Neuronal stem cell (in vitro differentiated cells): ENCODE results near the gene CDH24.

Experiments
- DNase-seq: peaks from one replicate; pipeline ENCODE4 v3.0.0-alpha.2; 2013; ENCODE audit warnings: low spot score
- H2AFZ ChIP-seq: one replicate; pipeline ENCODE4 v1.6.1; 2013; ENCODE audit warnings: mild to moderate bottlenecking, low read length, inconsistent platforms
- H2AK5ac ChIP-seq: 2 replicates; pipeline ENCODE4 v1.6.1; 2013; ENCODE audit warnings: low read depth, mild to moderate bottlenecking, inconsistent platforms, low read length, moderate library complexity, mixed read lengths
- H2BK120ac ChIP-seq: 2 replicates; pipeline ENCODE4 v1.6.1; 2013; ENCODE audit warnings: low read depth, mild to moderate bottlenecking, inconsistent platforms, low read length, moderate library complexity, mixed read lengths
- H2BK12ac ChIP-seq: one replicate; pipeline ENCODE4 v1.6.1; 2013; ENCODE audit warnings: low read length, inconsistent platforms
- H2BK15ac ChIP-seq: 2 replicates; pipeline ENCODE4 v1.6.1; 2013; ENCODE audit warnings: mild to moderate bottlenecking, low read length, inconsistent platforms, mixed read lengths
- H2BK5ac ChIP-seq: one replicate; pipeline ENCODE4 v1.6.1; 2013; ENCODE audit warnings: inconsistent platforms, mild to moderate bottlenecking, low read length, moderate library complexity
- H3K14ac ChIP-seq: one replicate; pipeline ENCODE4 v1.6.1; 2013; ENCODE audit warnings: low read length, inconsistent platforms
- H3K18ac ChIP-seq: 2 replicates; pipeline ENCODE4 v1.6.1; 2013; ENCODE audit warnings: low read length, inconsistent platforms
- H3K23ac ChIP-seq: 2 replicates; pipeline ENCODE4 v1.6.1; 2013; ENCODE audit warnings: low read depth, mild to moderate bottlenecking, mixed read lengths, low read length, inconsistent platforms; ENCODE audit not compliant: poor library complexity
- H3K27ac ChIP-seq: replicated peaks from 3 replicates; pipeline ENCODE4 v1.5.1; 2013; ENCODE audit warnings: low read length, inconsistent platforms
- H3K27me3 ChIP-seq, 3 experiments: 2 replicates each; pipeline ENCODE4 v1.6.1; 2013; ENCODE audit warnings: low read length in 3 of 3, mild to moderate bottlenecking in 2 of 3, inconsistent platforms in 1 of 3, low read depth in 1 of 3, mixed read lengths in 1 of 3, moderate library complexity in 1 of 3; ENCODE audit not compliant: control insufficient read depth in 3 of 3, insufficient read depth in 3 of 3
- H3K36me3 ChIP-seq, 2 donors: replicated peaks in 1 of 2; 2 replicates each; pipeline ENCODE4 v1.6.1; 2013; ENCODE audit warnings: low read length in 2 of 2; ENCODE audit not compliant: control insufficient read depth in 2 of 2, insufficient read depth in 2 of 2
- H3K4ac ChIP-seq: 2 replicates; pipeline ENCODE4 v1.6.1; 2013; ENCODE audit warnings: inconsistent platforms, mild to moderate bottlenecking, low read length, moderate library complexity
- H3K4me1 ChIP-seq, 2 donors: 1 replicate in 1 of 2; 2 replicates in 1 of 2; pipeline ENCODE4 v1.6.1; 2013; ENCODE audit warnings: low read length in 2 of 2, low read depth in 1 of 2; ENCODE audit not compliant: control insufficient read depth in 2 of 2, insufficient read depth in 1 of 2
- H3K4me2 ChIP-seq: one replicate; pipeline ENCODE4 v1.6.1; 2013; ENCODE audit warnings: mild to moderate bottlenecking, low read length, inconsistent platforms; ENCODE audit not compliant: insufficient read depth, poor library complexity, severe bottlenecking
- H3K4me3 ChIP-seq, 2 donors: 2 replicates each; pipeline ENCODE4 v1.5.1; 2013; ENCODE audit warnings: low read length in 2 of 2, mild to moderate bottlenecking in 2 of 2, inconsistent platforms in 1 of 2, moderate library complexity in 1 of 2
- H3K79me1 ChIP-seq: one replicate; pipeline ENCODE4 v1.6.1; 2013; ENCODE audit warnings: low read depth, mild to moderate bottlenecking, inconsistent platforms, low read length, moderate library complexity
- H3K9ac ChIP-seq: one replicate; pipeline ENCODE4 v1.6.1; 2013; ENCODE audit warnings: mild to moderate bottlenecking, low read depth, low read length, inconsistent platforms; ENCODE audit not compliant: poor library complexity
- H3K9me3 ChIP-seq, 2 donors: replicated peaks in 1 of 2; 2 replicates each; pipeline versions ENCODE3 to v1.6.1; 2013; ENCODE audit warnings: low read length in 2 of 2, mild to moderate bottlenecking in 2 of 2, inconsistent platforms in 1 of 2, low read depth in 1 of 2, mixed read lengths in 1 of 2, moderate library complexity in 1 of 2; ENCODE audit not compliant: control insufficient read depth in 2 of 2, insufficient read depth in 1 of 2
- H4K8ac ChIP-seq: one replicate; pipeline ENCODE4 v1.6.1; 2013; ENCODE audit warnings: low read depth, mild to moderate bottlenecking, inconsistent platforms, low read length, moderate library complexity
- H4K91ac ChIP-seq: one replicate; pipeline ENCODE4 v1.6.1; 2013; ENCODE audit warnings: low read length, low read depth, mild to moderate bottlenecking, inconsistent platforms; ENCODE audit not compliant: poor library complexity
- WGBS, 2 donors: extraction: QIAGEN DNeasy Blood & Tissue Kit; methylation state at CpG; one replicate each; pipeline ENCODE4 v1.1.7; 2013; ENCODE audit warnings: missing lambda C conversion rate in 2 of 2, mixed read lengths in 1 of 2; ENCODE audit not compliant: insufficient read length in 2 of 2, insufficient replicate concordance in 1 of 2; ENCODE audit errors: extremely low coverage in 2 of 2; 5-methylcytosine and 5-hydroxymethylcytosine counted together

The CDH24 gene

DNA sequence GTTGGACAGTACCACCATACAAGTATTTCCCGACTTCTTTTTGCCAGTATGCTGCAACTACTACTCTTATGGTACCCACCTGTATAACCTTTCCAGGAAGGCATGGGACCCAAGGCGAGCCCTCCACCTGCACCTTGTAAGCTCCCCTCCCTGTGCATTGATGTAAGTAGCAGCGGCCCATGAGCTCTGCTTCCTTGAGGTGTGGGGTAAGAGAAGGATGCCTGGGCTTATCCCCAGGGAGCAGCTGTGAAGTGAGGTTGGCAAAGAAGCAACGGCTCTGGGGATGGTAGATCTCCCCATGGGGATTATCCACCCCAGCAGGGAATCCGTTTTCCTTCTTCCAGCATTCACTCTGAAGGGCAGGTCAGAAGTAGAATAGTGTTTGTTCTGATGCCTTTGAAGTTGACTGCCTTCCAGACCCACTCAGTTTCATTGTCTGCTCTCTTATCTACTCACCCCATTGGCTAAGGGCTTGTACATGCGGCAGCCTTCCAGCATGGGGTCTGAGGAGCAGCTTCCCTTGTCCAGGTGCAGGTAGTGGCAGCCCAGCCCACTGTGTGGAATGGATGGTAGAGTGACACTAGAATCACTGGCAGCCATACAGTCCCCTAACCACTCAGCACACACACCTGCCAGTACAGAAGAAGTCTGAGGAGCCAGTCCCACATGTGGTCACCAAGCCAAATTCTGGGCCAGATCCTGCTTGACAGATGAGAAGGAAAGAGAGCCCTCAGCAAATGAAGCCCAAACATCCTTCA lies 44.1 kb upstream of the CDH24 start:
- Histone ChIP-seq H3K27ac (no peak overlapping the region), H2AK5ac (no peak overlapping the region), H2BK5ac (no peak overlapping the region), H3K9me3 (no peaks in the 10 kb centered on the region), H4K91ac (no peak overlapping the region), H2BK120ac (no peak overlapping the region), H3K79me1 (peaks cover 4% of the 10 kb centered on the region), H3K9ac (no peak overlapping the region), H2BK15ac (no peak overlapping the region), H3K14ac (no peak overlapping the region), H3K23ac (no peak overlapping the region), H3K4me2 (no peak overlapping the region), H4K8ac (no peak overlapping the region), H3K4me1 (no peaks in the 10 kb centered on the region), H2BK12ac (no peak overlapping the region), H3K27me3 (no peaks in the 10 kb centered on the region), H3K4ac (no peak overlapping the region), H3K36me3 (peaks cover 11 to 32% of the 10 kb centered on the region in 2 donors), H3K4me3 (no peak overlapping the region), H3K18ac (no peak overlapping the region), H2AFZ (no peak overlapping the region)
- no CpG with 5 or more reads among the region's 6 CpGs for WGBS, 2 donors
- DNase-seq = no peak

DNA sequence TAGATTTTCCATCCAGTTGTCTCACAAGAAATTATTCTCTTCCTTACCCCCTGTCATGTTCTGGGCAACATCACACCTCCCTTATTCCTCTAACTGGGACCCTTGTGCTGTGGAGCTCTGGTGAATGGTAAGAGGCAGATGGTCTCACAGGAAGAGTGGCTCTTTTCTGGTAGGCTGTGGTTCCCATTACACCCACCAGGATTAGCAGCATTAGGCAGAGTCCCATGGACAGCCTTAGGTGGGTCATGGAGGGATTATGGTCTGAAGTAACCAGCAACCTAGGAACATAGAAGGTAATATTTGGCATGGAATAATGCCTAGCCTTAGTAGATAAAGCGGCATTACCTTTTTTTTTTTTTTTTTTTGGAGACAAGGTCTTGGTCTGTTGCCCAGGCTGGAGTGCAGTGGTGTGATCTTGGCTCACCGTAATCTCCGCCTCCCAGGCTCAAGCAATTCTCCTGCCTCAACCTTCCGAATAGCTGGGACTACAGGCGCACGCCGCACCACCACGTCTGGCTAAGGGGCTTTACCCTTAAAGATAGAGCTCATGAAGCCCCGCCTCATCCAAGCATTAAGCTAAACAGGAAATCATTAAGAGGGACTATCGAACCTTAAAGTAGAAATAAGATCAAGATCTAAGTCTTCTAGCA lies 42.0 kb upstream of the CDH24 start:
- Histone ChIP-seq H3K4me2 (no peak overlapping the region), H3K36me3 (peaks cover 11 to 32% of the 10 kb centered on the region in 2 donors), H3K4me3 (no peak overlapping the region), H3K9ac (no peak overlapping the region), H3K18ac (no peak overlapping the region), H2BK15ac (no peak overlapping the region), H2BK120ac (no peak overlapping the region), H2BK12ac (no peak overlapping the region), H3K79me1 (peaks cover 4% of the 10 kb centered on the region), H3K27ac (no peak overlapping the region), H2BK5ac (no peak overlapping the region), H3K4ac (no peak overlapping the region), H3K9me3 (no peaks in the 10 kb centered on the region), H2AFZ (no peak overlapping the region), H3K4me1 (no peaks in the 10 kb centered on the region), H3K14ac (no peak overlapping the region), H4K8ac (no peak overlapping the region), H2AK5ac (no peak overlapping the region), H4K91ac (no peak overlapping the region), H3K27me3 (no peaks in the 10 kb centered on the region), H3K23ac (no peak overlapping the region)
- no peak for DNase-seq
- WGBS, 2 donors = no CpG with 5 or more reads among the region's 10 CpGs

- no peak overlapping the region for H2BK5ac ChIP-seq
- no peak overlapping the region for H2AFZ ChIP-seq
- no peaks in the 10 kb centered on the region for H3K9me3 ChIP-seq
- DNase-seq = no peak
- H3K36me3 ChIP-seq = peaks cover 12 to 41% of the 10 kb centered on the region in 2 donors
- no peak overlapping the region for H3K14ac ChIP-seq
- no peak overlapping the region for H3K4me3 ChIP-seq
- no peak overlapping the region for H2BK15ac ChIP-seq
- peaks cover 4% of the 10 kb centered on the region for H3K79me1 ChIP-seq
- no peak overlapping the region for H3K23ac ChIP-seq
- no peak overlapping the region for H3K27ac ChIP-seq
- H3K27me3 ChIP-seq = no peaks in the 10 kb centered on the region
- no peak overlapping the region for H3K9ac ChIP-seq
- H3K4me2 ChIP-seq = no peak overlapping the region
- no CpG with 5 or more reads among the region's 7 CpGs for WGBS, 2 donors
- no peak overlapping the region for H2BK12ac ChIP-seq
- no peak overlapping the region for H3K18ac ChIP-seq
- no peak overlapping the region for H3K4ac ChIP-seq
- H2AK5ac ChIP-seq = no peak overlapping the region
- H2BK120ac ChIP-seq = no peak overlapping the region
- H3K4me1 ChIP-seq = peaks cover 2 to 3% of the 10 kb centered on the region in 2 donors
- no peak overlapping the region for H4K8ac ChIP-seq
- H4K91ac ChIP-seq = no peak overlapping the region
These were observed 40.5 kb upstream of the CDH24 start for GRCh38 chr14:23097786-23098185.
